Mucosa of stomach (tissue), 1 donor: ENCODE results near the gene PALM3.
A peak's percentile ranks its signal among the peaks of the same experiment; 100 is the strongest.

Experiments used
- H3K27me3 ChIP-seq: one replicate; pipeline ENCODE4 v1.7.0; 2013; ENCODE audit warnings: mild to moderate bottlenecking, low read length; ENCODE audit not compliant: control insufficient read depth, insufficient read depth
- H3K36me3 ChIP-seq: one replicate; pipeline ENCODE4 v1.7.0; 2013; ENCODE audit warnings: low read length; ENCODE audit not compliant: control insufficient read depth, insufficient read depth
- H3K4me1 ChIP-seq: one replicate; pipeline ENCODE4 v1.7.0; 2013; ENCODE audit warnings: mild to moderate bottlenecking, low read length; ENCODE audit not compliant: control insufficient read depth, insufficient read depth
- H3K4me3 ChIP-seq: one replicate; pipeline ENCODE4 v1.7.0; 2013; ENCODE audit warnings: low read length
- H3K9ac ChIP-seq: one replicate; pipeline ENCODE4 v1.7.0; 2013; ENCODE audit warnings: mild to moderate bottlenecking, low read length, moderate library complexity
- H3K9me3 ChIP-seq: one replicate; pipeline ENCODE4 v1.7.0; 2013; ENCODE audit warnings: mild to moderate bottlenecking, low read length, moderate library complexity; ENCODE audit not compliant: control insufficient read depth
- donor health status: Pancreatic carcinoma.

PALM3 gene

GRCh38 chr19:14063105-14063504, 1.2 kb upstream of the PALM3 start:
- Histone ChIP-seq H3K36me3 (no peaks in the 10 kb centered on the region), H3K4me1 (peaks cover 9% of the 10 kb centered on the region), H3K4me3 (no peak overlapping the region), H3K9me3 (no peaks in the 10 kb centered on the region), H3K27me3 (peaks cover 24% of the 10 kb centered on the region), H3K9ac (no peak overlapping the region)

GRCh38 chr19:14062558-14062855, 631 bp upstream of the PALM3 start:
- Histone ChIP-seq H3K9me3 (no peaks in the 10 kb centered on the region), H3K27me3 (peaks cover 28% of the 10 kb centered on the region), H3K36me3 (no peaks in the 10 kb centered on the region), H3K9ac (no peak overlapping the region), H3K4me1 (peaks cover 9% of the 10 kb centered on the region), H3K4me3 (no peak overlapping the region)

DNA sequence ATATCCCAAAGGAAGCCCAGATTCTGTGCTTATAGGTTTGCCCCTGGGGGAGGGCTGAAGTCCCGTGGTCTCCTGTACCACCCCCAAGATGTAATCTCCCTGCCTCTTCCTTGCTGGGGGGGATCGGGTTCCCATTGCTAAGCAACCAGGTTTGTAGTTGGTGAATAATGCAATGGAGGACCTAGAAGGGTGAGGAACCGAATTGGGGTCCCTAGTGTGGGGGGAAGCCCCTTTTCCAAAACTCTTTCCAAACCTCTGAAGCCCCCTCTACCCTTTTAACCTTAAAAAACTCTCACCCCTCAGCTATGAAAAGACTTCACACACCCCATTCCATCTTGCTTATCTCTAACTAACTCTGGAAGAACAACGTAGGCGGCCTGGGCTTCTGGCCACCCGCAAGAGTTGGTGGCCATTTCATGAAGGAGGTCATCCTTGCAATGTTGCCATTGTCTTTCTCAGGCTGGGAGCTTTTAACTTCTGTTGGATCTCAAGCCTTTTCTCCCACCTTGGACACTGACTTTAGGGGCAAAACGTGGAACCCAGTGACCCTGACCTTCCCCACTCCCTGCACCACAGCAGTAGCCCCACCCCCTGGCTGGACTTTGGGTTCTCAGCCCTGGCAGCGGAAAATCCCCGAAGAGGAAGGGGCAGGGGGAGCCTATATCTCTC, 661 bp downstream of the PALM3 start:
- no peaks in the 10 kb centered on the region for H3K9me3 ChIP-seq
- no peaks in the 10 kb centered on the region for H3K36me3 ChIP-seq
- peaks cover 28% of the 10 kb centered on the region for H3K27me3 ChIP-seq
- no peak overlapping the region for H3K4me3 ChIP-seq
- H3K9ac ChIP-seq = peak overlapping the region; percentile 53
- H3K4me1 ChIP-seq = peaks cover 12% of the 10 kb centered on the region

GRCh38 chr19:14059652-14060155, 2.2 kb downstream of the PALM3 start:
- Histone ChIP-seq H3K9me3 (no peaks in the 10 kb centered on the region), H3K9ac (peak overlapping the region; percentile 12), H3K36me3 (no peaks in the 10 kb centered on the region), H3K27me3 (peaks cover 28% of the 10 kb centered on the region), H3K4me1 (peaks cover 12% of the 10 kb centered on the region), H3K4me3 (no peak overlapping the region)

GRCh38 chr19:14059093-14059480, 2.8 kb downstream of the PALM3 start:
- H3K9ac ChIP-seq = no peak overlapping the region
- no peaks in the 10 kb centered on the region for H3K9me3 ChIP-seq
- no peak overlapping the region for H3K4me3 ChIP-seq
- H3K36me3 ChIP-seq = no peaks in the 10 kb centered on the region
- H3K4me1 ChIP-seq = peaks cover 12% of the 10 kb centered on the region
- peaks cover 28% of the 10 kb centered on the region for H3K27me3 ChIP-seq

GRCh38 chr19:14058182-14059092, 3.4 kb downstream of the PALM3 start:
- Histone ChIP-seq H3K4me3 (no peak overlapping the region), H3K36me3 (no peaks in the 10 kb centered on the region), H3K9me3 (no peaks in the 10 kb centered on the region), H3K9ac (no peak overlapping the region), H3K4me1 (peaks cover 12% of the 10 kb centered on the region), H3K27me3 (peaks cover 28% of the 10 kb centered on the region)

DNA sequence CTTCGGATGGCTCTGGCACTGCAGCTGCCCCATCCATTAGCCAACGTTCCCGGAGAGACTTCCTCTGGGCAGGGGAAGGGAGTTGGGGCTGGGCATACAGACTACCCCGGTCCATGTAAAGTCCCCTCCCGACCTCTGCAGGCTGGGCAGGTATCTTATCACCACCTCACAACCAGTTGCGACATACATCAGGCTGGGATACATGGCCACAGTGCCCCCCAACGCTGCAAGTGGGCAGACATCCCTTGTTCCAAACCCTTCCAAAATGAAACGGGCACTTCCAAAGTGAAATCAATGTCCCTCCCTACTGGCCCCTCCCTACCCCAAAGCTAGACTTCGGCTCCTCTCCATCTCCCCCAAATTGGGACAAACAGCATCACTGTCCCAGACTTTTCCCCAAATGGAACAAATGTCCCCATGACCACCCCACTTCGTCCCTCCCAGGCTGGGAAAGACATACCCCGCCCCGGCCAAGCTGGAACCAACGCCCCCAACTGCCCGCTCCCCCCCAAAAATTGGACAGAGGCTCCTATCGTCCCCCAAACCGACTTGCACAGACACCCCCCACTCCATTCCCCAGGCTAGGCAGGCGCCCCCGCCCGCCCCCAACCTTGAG, 5.0 kb downstream of the PALM3 start:
- no peaks in the 10 kb centered on the region for H3K9me3 ChIP-seq
- H3K9ac ChIP-seq = no peak overlapping the region
- H3K4me1 ChIP-seq = peaks cover 12% of the 10 kb centered on the region
- no peaks in the 10 kb centered on the region for H3K36me3 ChIP-seq
- H3K27me3 ChIP-seq = peaks cover 28% of the 10 kb centered on the region
- no peak overlapping the region for H3K4me3 ChIP-seq

DNA sequence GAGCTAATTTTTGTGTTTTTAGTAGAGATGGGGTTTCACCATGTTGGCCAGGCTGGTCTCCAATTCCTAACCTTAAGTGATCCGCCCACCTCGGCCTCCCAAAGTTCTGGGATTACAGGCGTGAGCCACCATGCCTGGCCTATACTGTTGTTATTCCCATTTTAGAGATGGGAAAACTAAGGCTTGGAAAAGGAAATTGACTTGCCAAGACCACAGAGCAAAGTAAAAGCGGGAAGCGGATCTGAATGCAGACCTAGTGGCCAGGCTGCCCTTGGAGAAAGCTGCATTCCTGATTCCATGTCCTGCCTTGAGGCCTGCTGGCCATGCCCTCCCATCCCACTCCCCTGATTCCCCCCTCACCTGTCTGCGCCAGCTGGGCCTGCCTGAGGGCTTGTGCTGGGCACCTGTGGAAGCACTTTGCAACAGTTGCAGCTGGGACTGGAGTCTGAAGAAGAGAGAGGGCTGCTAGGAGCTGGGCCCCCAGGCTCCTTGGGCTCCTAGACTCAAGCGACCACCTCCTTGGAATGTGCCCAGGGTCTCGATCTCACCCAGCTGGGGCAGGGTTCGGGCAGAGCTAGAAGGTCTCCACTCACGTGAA, 5.7 kb downstream of the PALM3 start:
- no peaks in the 10 kb centered on the region for H3K36me3 ChIP-seq
- H3K4me1 ChIP-seq = peaks cover 5% of the 10 kb centered on the region
- no peak overlapping the region for H3K9ac ChIP-seq
- H3K9me3 ChIP-seq = no peaks in the 10 kb centered on the region
- H3K4me3 ChIP-seq = no peak overlapping the region
- H3K27me3 ChIP-seq = peaks cover 23% of the 10 kb centered on the region

- no peaks in the 10 kb centered on the region for H3K9me3 ChIP-seq
- H3K4me1 ChIP-seq = peaks cover 3% of the 10 kb centered on the region
- no peaks in the 10 kb centered on the region for H3K36me3 ChIP-seq
- H3K9ac ChIP-seq = no peak overlapping the region
- peaks cover 18% of the 10 kb centered on the region for H3K27me3 ChIP-seq
- H3K4me3 ChIP-seq = no peak overlapping the region
Observed at GRCh38 chr19:14055396-14055795, 6.5 kb downstream of the PALM3 start.

DNA sequence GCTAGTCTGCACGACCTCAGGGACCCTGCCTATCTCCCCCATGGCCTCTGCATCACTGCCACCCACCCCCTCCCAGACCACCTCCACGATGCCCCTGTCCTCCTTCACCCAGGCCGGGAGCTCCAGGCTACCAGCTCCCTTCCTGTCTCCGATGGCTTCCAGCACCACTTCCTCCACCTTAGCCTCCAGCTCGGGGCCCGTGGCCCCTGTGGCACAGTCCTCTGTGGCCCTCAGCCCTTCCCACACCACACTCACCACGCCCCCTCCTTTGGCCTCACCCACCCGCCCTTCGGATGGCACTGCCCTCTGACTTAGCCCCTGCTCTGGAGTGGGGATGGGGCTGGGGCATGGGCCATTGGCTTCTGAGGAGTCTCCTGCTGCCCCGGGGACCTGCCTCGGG, 7.2 kb downstream of the PALM3 start:
- no peaks in the 10 kb centered on the region for H3K36me3 ChIP-seq
- H3K9ac ChIP-seq = no peak overlapping the region
- peaks cover 3% of the 10 kb centered on the region for H3K4me1 ChIP-seq
- no peaks in the 10 kb centered on the region for H3K9me3 ChIP-seq
- no peak overlapping the region for H3K4me3 ChIP-seq
- peaks cover 16% of the 10 kb centered on the region for H3K27me3 ChIP-seq

DNA sequence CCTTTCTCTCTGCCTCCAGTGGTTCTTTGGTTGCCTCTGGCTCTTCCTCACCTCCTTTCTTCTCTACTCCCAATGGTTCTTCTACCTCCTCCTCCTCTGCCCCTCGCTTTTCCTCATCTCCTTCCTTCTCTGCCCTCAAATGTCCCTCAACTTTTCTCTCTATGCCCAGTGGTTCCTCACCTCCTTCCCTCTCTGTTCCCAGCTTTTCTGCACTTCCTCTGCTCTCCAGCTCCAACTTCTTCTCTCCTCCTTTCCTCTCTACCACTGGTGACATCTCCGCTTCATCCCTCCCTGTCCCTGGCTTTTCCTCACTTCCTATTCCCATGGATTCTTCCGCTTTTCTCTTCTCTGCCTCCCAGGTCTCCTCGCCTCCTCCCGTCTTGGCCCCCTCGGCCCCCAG, 7.8 kb downstream of the PALM3 start:
- Histone ChIP-seq H3K4me3 (no peak overlapping the region), H3K4me1 (peaks cover 3% of the 10 kb centered on the region), H3K9me3 (no peaks in the 10 kb centered on the region), H3K9ac (no peak overlapping the region), H3K27me3 (peaks cover 14% of the 10 kb centered on the region), H3K36me3 (no peaks in the 10 kb centered on the region)

GRCh38 chr19:14053500-14053899, 8.4 kb downstream of the PALM3 start:
- Histone ChIP-seq H3K9me3 (no peaks in the 10 kb centered on the region), H3K27me3 (peaks cover 8% of the 10 kb centered on the region), H3K4me3 (no peak overlapping the region), H3K9ac (no peak overlapping the region), H3K36me3 (no peaks in the 10 kb centered on the region), H3K4me1 (peaks cover 3% of the 10 kb centered on the region)
